GM12892 (cell line): ENCODE data around the gene ARL17A.
"Not testable (repeated sequence)": the region's sequence is repeated elsewhere in the genome, so short reads cannot be mapped to it uniquely, and the experiment has no call there.

Experiments
- POLR2A ChIP-seq: IDR thresholded peaks from 2 replicates; pipeline ENCODE4 v1.6.1; 2011; ENCODE audit warnings: low read depth, low read length, control low read depth
- TAF1 ChIP-seq: IDR thresholded peaks from 2 replicates; pipeline ENCODE4 v1.6.1; 2011; ENCODE audit warnings: low read depth, mild to moderate bottlenecking, control low read depth, low read length, borderline replicate concordance

DNA sequence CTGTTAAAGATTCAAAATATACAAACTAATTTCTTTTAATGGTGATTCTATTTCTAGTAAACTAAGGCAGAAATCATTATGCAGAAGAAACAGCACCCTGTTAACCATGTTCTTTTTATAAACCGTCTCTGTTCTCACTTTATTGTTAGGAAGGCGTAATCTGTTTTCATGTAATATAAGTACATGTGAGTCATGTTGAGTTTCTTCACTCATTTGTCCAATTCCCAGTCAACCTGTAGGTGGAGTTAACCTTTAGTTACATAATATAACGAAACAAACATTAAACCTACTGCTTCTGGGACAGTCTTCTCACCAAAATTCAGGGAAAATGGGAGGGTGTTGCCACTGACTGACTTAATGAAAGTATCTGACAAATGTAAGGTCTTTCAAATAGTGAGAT lies 105.0 kb downstream of the ARL17A start:
- TF ChIP-seq POLR2A, TAF1: not testable (repeated sequence)
